Bronchial epithelial cell (primary cell): Measurements from ENCODE around the gene C2orf92. TPM values are rescaled to one million over a fixed set of nuclear protein-coding genes. Genes with fewer than 3 reads are reported as not detected.
"Not testable (repeated sequence)": the region's sequence is repeated elsewhere in the genome, so short reads cannot be mapped to it uniquely, and the experiment has no call there.

Source experiments
- DNase-seq: peaks from one replicate; pipeline ENCODE4 v3.0.0-alpha.2; 2010; ENCODE audit warnings: low read depth
- FAIRE-seq: peaks from 2 replicates; lab custom pipeline; 2011; peaks lifted over from hg19 to GRCh38; lab: Jason Lieb, UNC
- H3K27me3 ChIP-seq: 2 replicates; pipeline ENCODE4 v1.5.1; 2011; ENCODE audit warnings: low read length; ENCODE audit not compliant: control insufficient read depth, insufficient read depth
- H3K36me3 ChIP-seq: 2 replicates; pipeline ENCODE4 v1.5.1; 2011; ENCODE audit warnings: low read length; ENCODE audit not compliant: control insufficient read depth, insufficient read depth
- H3K4me3 ChIP-seq: 2 replicates; pipeline ENCODE4 v1.5.1; 2011; ENCODE audit warnings: mild to moderate bottlenecking, low read depth, low read length, control low read depth
- total RNA-seq: library from RNA; depleted of rRNA; stranded (reverse); fragments of >200 nt; gene quantifications from 2 replicates; pipeline ENCODE4 v1.2.1, GENCODE V29; 2014
- TF ChIP-seq, protein P1 (sequence below): IDR thresholded peaks from 2 replicates; pipeline ENCODE4 v1.5.1; 2011; ENCODE audit warnings: mild to moderate bottlenecking, moderate library complexity, low read length, control low read depth, inconsistent platforms; ENCODE audit not compliant: insufficient read depth, severe bottlenecking

The C2orf92 gene
- total RNA-seq, 1 donor from 2014 or later = 0.26 TPM

DNA sequence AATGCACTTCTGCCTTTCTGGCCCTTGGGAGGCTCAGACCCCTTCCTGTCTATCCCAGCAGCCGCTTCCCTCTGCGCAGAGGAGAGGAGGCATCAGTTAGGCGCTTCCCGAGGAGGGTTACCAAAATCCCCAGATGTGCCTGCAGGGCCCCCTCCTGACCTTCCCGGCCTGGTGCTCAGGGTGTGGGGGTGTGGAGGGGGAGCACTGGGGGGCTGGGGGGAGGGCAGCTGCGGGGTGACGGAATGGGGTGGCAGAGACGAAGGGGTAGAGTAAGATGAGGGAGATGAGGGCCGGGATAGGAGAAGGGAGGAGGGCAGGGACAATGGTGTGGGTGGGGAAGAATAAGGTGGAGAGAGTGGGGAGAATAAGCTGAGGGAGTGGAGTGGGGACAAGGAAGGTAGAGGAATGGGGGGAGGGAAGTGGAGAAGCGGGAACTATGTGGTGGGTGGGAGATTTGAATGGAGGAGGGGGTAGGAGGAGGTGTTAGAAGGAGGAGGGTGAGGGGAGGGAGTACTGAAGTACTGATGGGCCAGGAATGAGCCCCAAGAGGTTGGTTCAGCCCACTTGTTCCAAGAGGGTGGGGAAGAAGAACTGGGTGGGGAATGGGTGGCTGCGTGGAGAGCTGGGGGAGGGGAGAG lies 37.3 kb downstream of the C2orf92 start:
- FAIRE-seq (no peak), DNase-seq (no peak)
- Histone ChIP-seq H3K27me3 (no peaks in the 10 kb centered on the region), H3K4me3 (no peak overlapping the region), H3K36me3 (no peaks in the 10 kb centered on the region)
- TF ChIP-seq, protein P1, sequence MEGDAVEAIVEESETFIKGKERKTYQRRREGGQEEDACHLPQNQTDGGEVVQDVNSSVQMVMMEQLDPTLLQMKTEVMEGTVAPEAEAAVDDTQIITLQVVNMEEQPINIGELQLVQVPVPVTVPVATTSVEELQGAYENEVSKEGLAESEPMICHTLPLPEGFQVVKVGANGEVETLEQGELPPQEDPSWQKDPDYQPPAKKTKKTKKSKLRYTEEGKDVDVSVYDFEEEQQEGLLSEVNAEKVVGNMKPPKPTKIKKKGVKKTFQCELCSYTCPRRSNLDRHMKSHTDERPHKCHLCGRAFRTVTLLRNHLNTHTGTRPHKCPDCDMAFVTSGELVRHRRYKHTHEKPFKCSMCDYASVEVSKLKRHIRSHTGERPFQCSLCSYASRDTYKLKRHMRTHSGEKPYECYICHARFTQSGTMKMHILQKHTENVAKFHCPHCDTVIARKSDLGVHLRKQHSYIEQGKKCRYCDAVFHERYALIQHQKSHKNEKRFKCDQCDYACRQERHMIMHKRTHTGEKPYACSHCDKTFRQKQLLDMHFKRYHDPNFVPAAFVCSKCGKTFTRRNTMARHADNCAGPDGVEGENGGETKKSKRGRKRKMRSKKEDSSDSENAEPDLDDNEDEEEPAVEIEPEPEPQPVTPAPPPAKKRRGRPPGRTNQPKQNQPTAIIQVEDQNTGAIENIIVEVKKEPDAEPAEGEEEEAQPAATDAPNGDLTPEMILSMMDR = no peak

DNA sequence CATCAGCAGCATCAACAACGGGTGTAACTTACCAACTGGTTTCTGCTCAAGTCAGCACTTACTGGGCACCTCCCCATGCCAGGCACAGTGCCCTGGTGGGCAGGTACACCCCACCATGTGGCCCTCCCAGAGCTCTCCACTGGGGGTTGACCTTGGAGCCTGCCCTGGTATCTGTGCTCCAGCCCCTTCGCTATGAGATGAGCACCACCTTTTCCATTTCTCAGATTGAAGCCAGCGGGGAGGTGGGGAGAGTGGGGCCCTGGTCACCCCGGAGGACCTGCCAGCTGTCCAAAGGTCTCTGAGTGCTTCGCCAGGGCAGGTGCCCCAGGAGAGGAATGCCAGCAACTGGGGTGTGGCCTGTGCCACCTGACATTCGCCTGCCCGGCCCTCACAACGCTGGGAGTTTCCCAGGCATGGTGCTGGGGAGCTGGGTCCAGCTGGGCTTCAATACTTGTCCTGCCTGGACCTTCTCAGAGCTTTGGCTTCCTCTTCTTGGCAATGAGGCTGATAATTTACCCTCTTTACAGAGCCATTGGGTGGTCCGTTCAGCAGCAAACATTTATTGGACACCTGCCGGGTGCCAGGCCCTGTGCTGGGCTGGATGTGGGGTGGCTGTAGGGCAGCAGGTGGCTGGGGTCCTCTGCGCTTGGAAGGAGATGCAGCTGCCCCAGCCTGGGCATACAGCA lies 38.0 kb downstream of the C2orf92 start:
- TF ChIP-seq, protein P1 = no peak
- no peak for FAIRE-seq

DNA sequence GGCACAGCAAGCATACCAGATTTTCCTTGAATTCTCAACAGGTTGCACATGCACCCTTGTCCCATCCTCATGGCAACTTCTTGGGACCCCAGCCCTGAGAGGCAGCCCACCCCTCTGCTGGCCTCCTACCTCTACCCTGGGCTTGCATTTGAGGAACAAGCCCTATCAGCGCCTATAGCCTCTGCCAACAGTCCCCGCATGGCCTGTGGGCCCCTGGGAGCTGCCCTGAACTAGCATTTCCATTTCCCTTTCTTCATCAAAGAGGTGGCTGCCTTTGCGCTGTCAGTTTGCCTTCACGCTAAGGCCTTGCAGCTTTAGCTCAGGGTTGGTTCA lies 38.5 kb downstream of the C2orf92 start:
- TF ChIP-seq, protein P1 = no peak
- no peak for FAIRE-seq
- no peak overlapping the region for H3K4me3 ChIP-seq
- DNase-seq = no peak
- H3K36me3 ChIP-seq = no peaks in the 10 kb centered on the region
- H3K27me3 ChIP-seq = no peaks in the 10 kb centered on the region

More for the DNA sequence above, 38.0 kb downstream of the C2orf92 start:
- no peak for DNase-seq
- Histone ChIP-seq H3K4me3 (no peak overlapping the region), H3K27me3 (no peaks in the 10 kb centered on the region), H3K36me3 (no peaks in the 10 kb centered on the region)

DNA sequence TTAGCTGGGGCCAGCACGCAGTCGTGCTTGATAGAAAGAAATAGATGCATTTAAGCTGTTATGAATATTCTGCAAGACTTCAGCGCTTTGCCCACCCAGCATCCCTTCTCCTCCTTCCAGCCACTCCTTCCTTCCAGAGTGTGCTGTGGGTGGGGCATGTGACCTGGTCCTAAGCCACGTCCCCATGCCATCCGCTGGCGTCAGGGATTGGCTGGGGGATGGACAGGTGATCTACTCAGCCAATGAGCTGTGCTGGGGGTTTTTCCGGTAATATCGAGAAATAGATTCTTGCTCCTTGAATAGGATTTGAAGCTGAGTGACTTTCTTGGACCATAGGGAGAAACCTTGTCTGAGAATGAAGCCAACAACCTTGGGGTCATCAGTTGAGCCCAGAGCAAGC lies 39.1 kb downstream of the C2orf92 start:
- TF ChIP-seq, protein P1 = no peak
- FAIRE-seq (no peak), DNase-seq (no peak)
- Histone ChIP-seq H3K27me3 (no peaks in the 10 kb centered on the region), H3K4me3 (no peak overlapping the region), H3K36me3 (no peaks in the 10 kb centered on the region)

DNA sequence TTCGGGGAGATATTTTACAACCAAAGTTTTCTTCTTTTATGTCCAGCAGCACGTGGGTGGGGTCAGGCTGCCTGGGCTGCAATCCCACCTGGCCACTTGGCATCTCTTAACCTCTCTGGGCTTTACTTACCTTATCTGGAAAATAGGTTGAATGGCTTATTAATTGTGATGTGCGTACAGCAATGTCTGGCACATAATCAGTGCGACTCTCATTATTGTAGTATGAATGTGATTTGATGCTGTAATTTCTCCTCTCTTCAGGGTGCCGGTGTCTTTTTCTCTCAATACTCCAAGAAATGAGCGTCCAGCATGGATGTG lies 41.8 kb downstream of the C2orf92 start:
- Histone ChIP-seq H3K27me3 (no peaks in the 10 kb centered on the region), H3K36me3 (no peaks in the 10 kb centered on the region), H3K4me3 (no peak overlapping the region)
- FAIRE-seq (no peak), DNase-seq (no peak)
- TF ChIP-seq, protein P1 = no peak

DNA sequence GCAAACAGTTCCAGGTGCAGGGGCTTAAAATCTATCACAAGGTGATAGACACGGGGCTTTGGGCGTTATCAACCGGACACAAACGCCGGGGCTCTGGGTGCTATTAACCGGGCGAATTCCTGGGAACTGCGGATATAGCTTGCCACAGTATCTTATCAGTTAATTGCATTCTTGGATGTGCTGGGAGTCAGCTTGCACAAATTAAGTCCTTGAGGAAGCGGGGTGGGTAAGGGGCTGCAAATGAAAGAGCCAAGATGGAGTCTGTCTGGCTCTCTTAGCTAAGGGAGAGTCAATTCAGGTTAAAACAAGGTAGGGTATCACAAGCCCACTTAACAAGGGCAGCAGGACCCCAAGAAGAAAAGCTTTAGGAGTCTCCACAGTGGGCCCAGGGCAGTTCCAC lies 42.7 kb downstream of the C2orf92 start:
- not testable (repeated sequence) for DNase-seq, H3K36me3 ChIP-seq, FAIRE-seq

More for the DNA sequence above, 42.7 kb downstream of the C2orf92 start:
- H3K27me3 ChIP-seq, H3K4me3 ChIP-seq: not testable (repeated sequence)
